K562 (cell line): ENCODE results near the gene ARHGAP33. TPM values are rescaled to one million over a fixed set of nuclear protein-coding genes. Genes with fewer than 3 reads are reported as not detected.

Experiments
- CBX5 ChIP-seq: IDR thresholded peaks from 2 replicates; pipeline ENCODE4 v1.6.1; 2014; ENCODE audit warnings: low read depth, borderline replicate concordance
- CREM ChIP-seq: IDR thresholded peaks from 2 replicates; pipeline ENCODE4 v1.6.1; 2014; ENCODE audit warnings: antibody characterized with exemption, low read depth
- E2F6 ChIP-seq, 2 experiments: IDR thresholded peaks; 2 replicates each; pipeline ENCODE4 v1.6.1; 2011; ENCODE audit warnings: borderline replicate concordance in 1 of 2, control low read depth in 1 of 2, low read depth in 1 of 2, low read length in 1 of 2, mild to moderate bottlenecking in 1 of 2, mixed read lengths in 1 of 2, moderate library complexity in 1 of 2; ENCODE audit not compliant: insufficient read depth in 1 of 2, insufficient read length in 1 of 2, poor library complexity in 1 of 2, severe bottlenecking in 1 of 2; ENCODE audit errors: extremely low read depth in 1 of 2
- JUND ChIP-seq, 2 experiments: IDR thresholded peaks; 2 replicates in 1 of 2; 3 replicates in 1 of 2; pipeline ENCODE4 v1.6.1; 2011; ENCODE audit warnings: borderline replicate concordance in 2 of 2, low read depth in 2 of 2, low read length in 2 of 2, improper control_type of control experiment in 1 of 2, missing biosample characterization in 1 of 2, missing genetic modification characterization in 1 of 2, missing genetic modification reagents in 1 of 2
- MLLT1 ChIP-seq, 2 experiments: fragments of 450-650 bp; IDR thresholded peaks; 2 replicates each; pipeline ENCODE4 v1.6.1; 2016
- REST ChIP-seq, 2 experiments: fragments of 450-650 bp; formaldehyde crosslinking in 1 of 2; IDR thresholded peaks; 2 replicates each; pipeline versions ENCODE4 v1.4.0 to v1.6.1; 2014 to 2020; ENCODE audit warnings: mild to moderate bottlenecking in 2 of 2, borderline replicate concordance in 1 of 2, low read depth in 1 of 2
- SIX5 ChIP-seq, 2 experiments: IDR thresholded peaks; 2 replicates each; pipeline ENCODE4 v1.6.1; 2011; ENCODE audit warnings: low read length in 2 of 2, borderline replicate concordance in 1 of 2, low read depth in 1 of 2, mild to moderate bottlenecking in 1 of 2, moderate library complexity in 1 of 2; ENCODE audit not compliant: insufficient read depth in 1 of 2
- ZHX1 ChIP-seq: fragments of 150-350 bp; conservative IDR thresholded peaks from 2 replicates; pipeline ENCODE4 v1.6.1; 2014; ENCODE audit warnings: low read length
- ZNF384 ChIP-seq: IDR thresholded peaks from 2 replicates; pipeline ENCODE4 v1.6.1; 2012; ENCODE audit warnings: low read depth, low read length, improper control_type of control experiment
- polyA plus RNA-seq, 8 experiments: library from polyadenylated mRNA; depleted of rRNA in 4 of 8; stranded (reverse) in 5 of 8; unstranded in 3 of 8; fragments of >200 nt; fragmentation: Nextera tagmentation in 2 of 8; fragmentation: Illumina TruSeq in 1 of 8; extraction: Ambion mirVana in 2 of 8; extraction: Trizol in 1 of 8; gene quantifications; 2 replicates each; pipeline versions ENCODE4 v1.2.1 to v1.2.3, GENCODE V29; 2011 to 2014; ENCODE audit warnings: inconsistent platforms in 1 of 8, missing spikeins in 1 of 8
- total RNA-seq, 7 experiments: library from RNA; depleted of rRNA in 6 of 7; stranded (reverse); fragments of >200 nt in 6 of 7; fragmentation: Illumina TruSeq in 2 of 7; extraction: Trizol in 2 of 7; gene quantifications; 2 replicates each; pipeline versions ENCODE4 v1.2.1 to v1.2.3, GENCODE V29; 2011 to 2021; ENCODE audit warnings: low replicate concordance in 1 of 7

The ARHGAP33 gene
- total and polyA plus RNA-seq, 9 of the 15 experiments (the other 6 are each of a cell fraction or from before 2014, with no cell fraction given): 0.06 to 26.6 (median 1.6) TPM; not detected in 1

GRCh38 chr19:35822579-35822978 is 47.2 kb downstream of the ARHGAP33 start (continued):
- peak; percentile 75 for TF ChIP-seq ZNF384
- no peak for TF ChIP-seq JUND (IDR thresholded peaks at IDR 0.05; ENCODE audit: borderline replicate concordance, low read depth, low read length)
- TF ChIP-seq JUND (tag; IDR thresholded peaks at IDR 0.05; ENCODE audit: borderline replicate concordance, low read depth, low read length): peak; percentile 36; the same call in 1 of the 3 replicates
- no peak for TF ChIP-seq CBX5
- TF ChIP-seq ZHX1: no peak
- no peak for TF ChIP-seq SIX5 (IDR thresholded peaks at IDR 0.05; ENCODE audit: borderline replicate concordance in 1 of 2, insufficient read depth in 1 of 2, low read depth in 1 of 2, low read length in 2 of 2)
- TF ChIP-seq CREM: 0 out of 2 replicates have a peak, but pooled peaks have one; percentile 13
- no peak for TF ChIP-seq E2F6 (IDR thresholded peaks at IDR 0.05; ENCODE audit: borderline replicate concordance in 1 of 2, extremely low read depth in 1 of 2, insufficient read depth in 1 of 2, insufficient read length in 1 of 2, low read depth in 1 of 2, low read length in 1 of 2, poor library complexity in 1 of 2, severe bottlenecking in 1 of 2)
- peak in 1 of 2 experiments; percentile 99; a peak in 2 of 4 replicates for TF ChIP-seq MLLT1 (IDR thresholded peaks at IDR 0.05)
- TF ChIP-seq REST (IDR thresholded peaks at IDR 0.05; ENCODE audit: borderline replicate concordance): peak; percentile 87
- TF ChIP-seq REST (CRISPR knock-in tag; IDR thresholded peaks at IDR 0.05; ENCODE audit: low read depth): no peak
